HCT116 (cell line): ENCODE measurements around the gene F13A1.

Source experiments
- ATF3 ChIP-seq: IDR thresholded peaks from 2 replicates; pipeline ENCODE4 v1.6.1; 2012
- CTCF ChIP-seq, 3 experiments: fragments of 200-600 bp in 1 of 3; sonication (generic) in 1 of 3; IDR thresholded peaks in 2 of 3; conservative IDR thresholded peaks in 1 of 3; 2 replicates each; pipeline ENCODE4 v1.5.1; 2012 to 2017; ENCODE audit warnings: low read depth in 2 of 3, low read length in 2 of 3, antibody characterized with exemption in 1 of 3, borderline replicate concordance in 1 of 3, control low read depth in 1 of 3, mild to moderate bottlenecking in 1 of 3, mixed read lengths in 1 of 3, mixed run types in 1 of 3, moderate library complexity in 1 of 3; ENCODE audit not compliant: insufficient read depth in 1 of 3
- EZH2 ChIP-seq: fragments of 200-600 bp; sonication (generic); IDR thresholded peaks from 2 replicates; pipeline ENCODE4 v1.6.1; 2017; ENCODE audit warnings: antibody characterized with exemption, mixed run types
- POLR2A ChIP-seq: IDR thresholded peaks from 2 replicates; pipeline ENCODE4 v1.7.0; 2011; ENCODE audit warnings: borderline replicate concordance; ENCODE audit not compliant: insufficient read depth, insufficient read length; ENCODE audit errors: extremely low read depth
- POLR2AphosphoS5 ChIP-seq: IDR thresholded peaks from 2 replicates; pipeline ENCODE4 v1.6.1; 2011; ENCODE audit warnings: mild to moderate bottlenecking, low read depth, low read length, moderate library complexity
- RAD21 ChIP-seq: IDR thresholded peaks from 2 replicates; pipeline ENCODE4 v1.6.1; 2012; ENCODE audit warnings: low read depth, mild to moderate bottlenecking
- REST ChIP-seq: IDR thresholded peaks from 2 replicates; pipeline ENCODE4 v1.6.1; 2012; ENCODE audit warnings: low read depth
- SIN3A ChIP-seq: IDR thresholded peaks from 2 replicates; pipeline ENCODE4 v1.6.1; 2012; ENCODE audit warnings: low read depth
- SRF ChIP-seq: IDR thresholded peaks from 2 replicates; pipeline ENCODE4 v1.6.1; 2012; ENCODE audit warnings: low read depth
- YY1 ChIP-seq: IDR thresholded peaks from 2 replicates; pipeline ENCODE4 v1.6.1; 2011; ENCODE audit warnings: low read length, low read depth, moderate library complexity, mild to moderate bottlenecking; ENCODE audit not compliant: insufficient replicate concordance; ENCODE audit errors: extremely low read depth
- ZBTB33 ChIP-seq: IDR thresholded peaks from 2 replicates; pipeline ENCODE4 v1.6.1; 2011; ENCODE audit warnings: mild to moderate bottlenecking, low read length, moderate library complexity; ENCODE audit not compliant: insufficient replicate concordance; ENCODE audit errors: extremely low read depth

- TF ChIP-seq POLR2A (no peak), POLR2AphosphoS5 (no peak), SIN3A (no peak), REST (no peak), CTCF (IDR thresholded peaks at IDR 0.05 in 2 of 3, conservative IDR thresholded peaks at IDR 0.05 in 1 of 3; ENCODE audit: borderline replicate concordance in 1 of 3, insufficient read depth in 1 of 3, low read depth in 2 of 3, low read length in 2 of 3) (no peak), ATF3 (no peak), SRF (no peak), YY1 (no peak), RAD21 (no peak), EZH2 (no peak), ZBTB33 (no peak)
These were observed 172.2 kb downstream of the F13A1 start for GRCh38 chr6:6148192-6148815.
